H1 (cell line): ENCODE results near the gene BTBD7. TPM values are rescaled to one million over a fixed set of nuclear protein-coding genes. Genes with fewer than 3 reads are reported as not detected.

ENCODE experiments used
- CTCF ChIA-PET: fragments of 300-600 bp; sonication (Branson Sonifier 250); formaldehyde crosslinking; loops from one replicate; lab custom pipeline; 2021; ENCODE audit not compliant: partially characterized antibody; lab: Charles Lee
- POLR2A ChIA-PET: fragments of 300-600 bp; sonication (Branson Sonifier 250); formaldehyde crosslinking; loops from one replicate; lab custom pipeline; 2021; ENCODE audit warnings: inconsistent platforms; ENCODE audit not compliant: partially characterized antibody; lab: Charles Lee
- DNase-seq, 2 experiments: peaks; one replicate each; pipeline versions ENCODE4 v3.0.0 to v3.0.0-alpha.2; 2010 to 2022; ENCODE audit warnings: low spot score in 2 of 2, low read depth in 1 of 2, mixed read lengths in 1 of 2
- FAIRE-seq: peaks from 2 replicates; lab custom pipeline; 2011; peaks lifted over from hg19 to GRCh38; lab: Jason Lieb, UNC
- H2AFZ ChIP-seq: 2 replicates; pipeline ENCODE4 v1.8.1; 2012; ENCODE audit warnings: low read length, inconsistent platforms
- H2AK5ac ChIP-seq: 2 replicates; pipeline ENCODE4 v1.6.1; 2013; ENCODE audit warnings: low read depth, low read length
- H2BK120ac ChIP-seq: replicated peaks from 2 replicates; pipeline ENCODE3; 2013; ENCODE audit warnings: low read depth, low read length, inconsistent platforms
- H2BK12ac ChIP-seq: 2 replicates; pipeline ENCODE4 v1.6.1; 2013; ENCODE audit warnings: low read depth, low read length
- H2BK15ac ChIP-seq: 2 replicates; pipeline ENCODE4 v1.6.1; 2013; ENCODE audit warnings: low read length
- H2BK20ac ChIP-seq: 2 replicates; pipeline ENCODE4 v1.6.1; 2013; ENCODE audit warnings: low read length
- H2BK5ac ChIP-seq: 2 replicates; pipeline ENCODE4 v1.6.1; 2013; ENCODE audit warnings: low read depth, low read length
- H3K14ac ChIP-seq: 2 replicates; pipeline ENCODE4 v1.6.1; 2013; ENCODE audit warnings: inconsistent platforms; ENCODE audit not compliant: insufficient read length
- H3K18ac ChIP-seq: 2 replicates; pipeline ENCODE4 v1.6.1; 2013; ENCODE audit warnings: low read length; ENCODE audit errors: extremely low read depth
- H3K23ac ChIP-seq: 2 replicates; pipeline ENCODE4 v1.6.1; 2013; ENCODE audit warnings: inconsistent platforms; ENCODE audit not compliant: insufficient read length
- H3K23me2 ChIP-seq: 2 replicates; pipeline ENCODE4 v1.6.1; 2013; ENCODE audit warnings: low read depth, low read length
- H3K27ac ChIP-seq: 2 replicates; pipeline ENCODE4 v1.6.1; 2011; ENCODE audit warnings: low read depth, low read length, inconsistent platforms
- H3K27me3 ChIP-seq, 4 experiments: replicated peaks in 1 of 4; 1 replicate in 1 of 4; 2 replicates in 3 of 4; pipeline versions ENCODE4 v1.6.1 to v1.8.1; 2011 to 2013; ENCODE audit warnings: low read length in 3 of 4, mild to moderate bottlenecking in 3 of 4, inconsistent platforms in 2 of 4, mixed read lengths in 2 of 4, moderate library complexity in 1 of 4; ENCODE audit not compliant: control insufficient read depth in 3 of 4, insufficient read depth in 3 of 4; ENCODE audit errors: extremely low read depth in 1 of 4
- H3K36me3 ChIP-seq, 4 experiments: 2 replicates each; pipeline versions ENCODE4 v1.6.1 to v1.8.1; 2011 to 2013; ENCODE audit warnings: mild to moderate bottlenecking in 4 of 4, low read length in 3 of 4, moderate library complexity in 2 of 4, control low read depth in 1 of 4, inconsistent platforms in 1 of 4; ENCODE audit not compliant: insufficient read depth in 4 of 4, control insufficient read depth in 2 of 4
- H3K4ac ChIP-seq: replicated peaks from 2 replicates; pipeline ENCODE3; 2013; ENCODE audit warnings: low read length, low read depth, mixed read lengths, inconsistent platforms; ENCODE audit not compliant: insufficient read length
- H3K4me1 ChIP-seq, 4 experiments: replicated peaks in 1 of 4; 1 replicate in 1 of 4; 2 replicates in 3 of 4; pipeline versions ENCODE4 v1.6.1 to v1.8.1; 2011 to 2013; ENCODE audit warnings: low read length in 3 of 4, inconsistent platforms in 2 of 4, mixed read lengths in 1 of 4; ENCODE audit not compliant: insufficient read depth in 4 of 4, control insufficient read depth in 3 of 4
- H3K4me2 ChIP-seq, 2 experiments: 2 replicates each; pipeline versions ENCODE4 v1.6.1 to v1.8.1; 2011 to 2013; ENCODE audit warnings: low read depth in 2 of 2, low read length in 2 of 2, control low read depth in 1 of 2, inconsistent platforms in 1 of 2, mild to moderate bottlenecking in 1 of 2; ENCODE audit not compliant: insufficient read depth in 1 of 2
- H3K4me3 ChIP-seq, 4 experiments: fragments of 200-600, 300-600 bp in 1 of 4; sonication (generic), shearing (Covaris generic), sonication (Bioruptor Twin) in 1 of 4; 2 replicates each; pipeline versions ENCODE4 v1.5.1 to v1.8.1; 2011 to 2016; ENCODE audit warnings: low read length in 4 of 4, low read depth in 3 of 4, control low read depth in 2 of 4, inconsistent platforms in 2 of 4, mild to moderate bottlenecking in 2 of 4, mixed read lengths in 1 of 4, moderate library complexity in 1 of 4; ENCODE audit not compliant: insufficient read depth in 2 of 4; ENCODE audit errors: extremely low read depth in 1 of 4
- H3K56ac ChIP-seq: replicated peaks from 2 replicates; pipeline ENCODE3; 2013; ENCODE audit warnings: low read depth, mild to moderate bottlenecking, mixed read lengths, low read length, inconsistent platforms; ENCODE audit not compliant: insufficient read length
- H3K79me1 ChIP-seq: 2 replicates; pipeline ENCODE4 v1.6.1; 2013; ENCODE audit warnings: low read depth, low read length, control low read depth
- H3K79me2 ChIP-seq, 2 experiments: 2 replicates each; pipeline versions ENCODE4 v1.6.1 to v1.8.1; 2012 to 2013; ENCODE audit warnings: low read length in 2 of 2, mild to moderate bottlenecking in 2 of 2, inconsistent platforms in 1 of 2; ENCODE audit not compliant: insufficient read depth in 2 of 2, control insufficient read depth in 1 of 2
- H3K9ac ChIP-seq, 4 experiments: replicated peaks in 1 of 4; 1 replicate in 1 of 4; 2 replicates in 3 of 4; pipeline versions ENCODE4 v1.6.1 to v1.8.1; 2011 to 2013; ENCODE audit warnings: low read depth in 3 of 4, low read length in 3 of 4, control low read depth in 2 of 4, mild to moderate bottlenecking in 2 of 4, moderate library complexity in 2 of 4, inconsistent platforms in 1 of 4; ENCODE audit errors: extremely low read depth in 1 of 4
- H3K9me3 ChIP-seq, 2 experiments: 2 replicates each; pipeline versions ENCODE4 v1.6.1 to v1.8.1; 2012 to 2013; ENCODE audit warnings: mild to moderate bottlenecking in 2 of 2, moderate library complexity in 2 of 2, control low read depth in 1 of 2, inconsistent platforms in 1 of 2, low read depth in 1 of 2, low read length in 1 of 2, mixed read lengths in 1 of 2; ENCODE audit not compliant: insufficient read depth in 2 of 2
- H4K20me1 ChIP-seq, 2 experiments: replicated peaks in 1 of 2; 2 replicates each; pipeline versions ENCODE3 to v1.8.1; 2011 to 2013; ENCODE audit warnings: inconsistent platforms in 2 of 2, low read length in 2 of 2, mild to moderate bottlenecking in 1 of 2; ENCODE audit not compliant: insufficient read depth in 2 of 2, control insufficient read depth in 1 of 2
- H4K5ac ChIP-seq: 2 replicates; pipeline ENCODE4 v1.6.1; 2013; ENCODE audit warnings: low read length, low read depth, mixed read lengths, inconsistent platforms; ENCODE audit not compliant: insufficient read length
- H4K8ac ChIP-seq: 2 replicates; pipeline ENCODE4 v1.8.0; 2013; ENCODE audit warnings: mild to moderate bottlenecking, moderate library complexity, low read length, inconsistent platforms; ENCODE audit not compliant: insufficient read depth; ENCODE audit errors: extremely low read depth
- H4K91ac ChIP-seq: replicated peaks from 2 replicates; pipeline ENCODE3; 2013; ENCODE audit warnings: low read length, mixed read lengths, inconsistent platforms; ENCODE audit not compliant: insufficient read length
- CBX8 ChIP-seq: fragments of 300-800, 300-1000 bp; sonication (generic); IDR thresholded peaks from 2 replicates; pipeline ENCODE4 v1.7.1; 2016; ENCODE audit warnings: low read depth, low read length, borderline replicate concordance
- CTBP2 ChIP-seq: IDR thresholded peaks from 2 replicates; pipeline ENCODE4 v1.7.0; 2011; ENCODE audit warnings: borderline replicate concordance, mild to moderate bottlenecking, moderate library complexity, mixed read lengths, low read length; ENCODE audit not compliant: insufficient read depth, insufficient read length
- GTF2F1 ChIP-seq: IDR thresholded peaks from 2 replicates; pipeline ENCODE4 v1.6.1; 2012; ENCODE audit warnings: low read depth, low read length, improper control_type of control experiment, borderline replicate concordance
- KDM5A ChIP-seq: fragments of 200-600 bp; IDR thresholded peaks from 2 replicates; pipeline ENCODE4 v1.7.1; 2012; ENCODE audit warnings: mild to moderate bottlenecking, low read length, inconsistent platforms, mixed read lengths
- POLR2AphosphoS5 ChIP-seq: IDR thresholded peaks from 2 replicates; pipeline ENCODE4 v1.6.1; 2011; ENCODE audit warnings: low read depth, low read length
- RNF2 ChIP-seq: fragments of 200-900, 300-1000 bp; sonication (generic); IDR thresholded peaks from 2 replicates; pipeline ENCODE4 v1.7.1; 2016; ENCODE audit warnings: borderline replicate concordance, low read depth, mild to moderate bottlenecking, antibody characterized with exemption, low read length; ENCODE audit not compliant: poor library complexity, severe bottlenecking; ENCODE audit errors: missing control alignments
- SIN3A ChIP-seq, 2 experiments: IDR thresholded peaks in 1 of 2; conservative IDR thresholded peaks in 1 of 2; 2 replicates each; pipeline ENCODE4 v1.6.1; 2011 to 2012; ENCODE audit warnings: low read length in 2 of 2, improper control_type of control experiment in 1 of 2, low read depth in 1 of 2, mild to moderate bottlenecking in 1 of 2
- SIRT6 ChIP-seq: IDR thresholded peaks from one replicate; pipeline ENCODE4 v1.7.1; 2012; ENCODE audit warnings: low read length, inconsistent platforms
- SP4 ChIP-seq: IDR thresholded peaks from 2 replicates; pipeline ENCODE4 v1.6.1; 2012; ENCODE audit warnings: low read length, inconsistent platforms
- TAF7 ChIP-seq: optimal IDR thresholded peaks from 2 replicates; pipeline ENCODE3; 2011; ENCODE audit warnings: low read depth, mild to moderate bottlenecking, inconsistent platforms, low read length, moderate library complexity, borderline replicate concordance
- TBP ChIP-seq: IDR thresholded peaks from 2 replicates; pipeline ENCODE4 v1.6.1; 2011; ENCODE audit warnings: low read depth, low read length, improper control_type of control experiment
- TCF12 ChIP-seq: IDR thresholded peaks from 2 replicates; pipeline ENCODE4 v1.6.1; 2011; ENCODE audit warnings: low read depth, mild to moderate bottlenecking, low read length
- WGBS, 2 experiments: shearing (Covaris generic) in 1 of 2; methylation state at CpG; one replicate each; pipeline versions ENCODE4 v1.1.6 to v1.1.7; 2013 to 2015; ENCODE audit warnings: low lambda C conversion rate in 2 of 2, mixed read lengths in 2 of 2, inconsistent platforms in 1 of 2, low coverage in 1 of 2, missing lambda C conversion rate in 1 of 2; ENCODE audit not compliant: insufficient replicate concordance in 2 of 2, insufficient coverage in 1 of 2, insufficient read length in 1 of 2; ENCODE audit errors: extremely low coverage in 1 of 2, missing lambda C conversion rate in 1 of 2; 5-methylcytosine and 5-hydroxymethylcytosine counted together
- polyA plus RNA-seq, 7 experiments: library from polyadenylated mRNA; depleted of rRNA in 3 of 7; stranded (reverse) in 5 of 7; unstranded in 2 of 7; fragments of >200 nt in 5 of 7; fragments of 200-250 nt in 2 of 7; gene quantifications; 1 replicate in 5 of 7; 2 replicates in 1 of 7; 4 replicates in 1 of 7; pipeline versions ENCODE4 v1.2.1 to v1.2.3, GENCODE V29; 2011 to 2013; ENCODE audit warnings: missing spikeins in 2 of 7, mixed read lengths in 2 of 7
- total RNA-seq: library from RNA; stranded (reverse); fragmentation: NEBNext Ultra II Directional; extraction: Animal tissue kit (Norgen Biotek cat#: 25700); gene quantifications from 2 replicates; pipeline ENCODE4 v1.2.1, GENCODE V29; 2021

The BTBD7 gene
- total and polyA plus RNA-seq, 2 of the 8 experiments (the other 6 are each of a cell fraction or from before 2014, with no cell fraction given), result 12.1 to 46.1 TPM

DNA sequence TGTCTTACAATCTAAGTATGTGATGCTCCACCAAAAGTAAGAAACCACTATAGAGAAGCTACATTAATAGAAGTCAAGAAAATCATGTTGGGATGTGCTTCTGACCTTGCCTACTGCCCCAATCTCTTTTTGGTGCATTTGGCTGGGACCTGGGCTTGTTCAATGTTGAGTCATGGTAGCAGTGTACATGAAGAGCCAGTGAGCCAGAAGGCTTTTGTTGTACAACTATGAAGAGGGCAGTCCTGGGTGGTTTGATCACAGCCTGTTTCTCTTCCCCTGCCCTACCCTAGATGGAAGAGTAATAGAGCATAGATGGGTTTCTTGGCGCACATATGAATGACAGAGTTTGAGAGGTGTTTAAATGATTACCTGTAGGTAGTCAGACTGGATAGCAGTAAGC is 69.4 kb downstream of the BTBD7 start:
- no peak overlapping the region for H4K5ac ChIP-seq
- peaks cover 0 to 2% of the 10 kb centered on the region in 2 experiments; a peak in 1 of 4 replicates for H3K79me2 ChIP-seq
- H2BK12ac ChIP-seq, result no peak overlapping the region
- no peak overlapping the region for H4K91ac ChIP-seq
- H3K4me1 ChIP-seq, result no peaks in the 10 kb centered on the region
- no peak overlapping the region for H3K14ac ChIP-seq
- H3K23me2 ChIP-seq, result no peaks in the 10 kb centered on the region; the same call in 1 of the 2 replicates
- peaks cover 0 to 14% (median 3%) of the 10 kb centered on the region in 4 experiments; a peak in 5 of 8 replicates for H3K36me3 ChIP-seq
- no peak overlapping the region for H4K8ac ChIP-seq
- no peaks in the 10 kb centered on the region for H3K27me3 ChIP-seq
- no peak overlapping the region for H2AK5ac ChIP-seq
- H3K4ac ChIP-seq, result no peak overlapping the region
- DNase-seq (no peak), FAIRE-seq (no peak)
- peaks cover 2% of the 10 kb centered on the region; the same call in 1 of the 2 replicates for H3K79me1 ChIP-seq
- no peak for TF ChIP-seq GTF2F1
- no peak for TF ChIP-seq TCF12
- TF ChIP-seq CBX8, result no peak
- no peak for TF ChIP-seq TBP
- no peak for TF ChIP-seq SIRT6
- TF ChIP-seq POLR2AphosphoS5, result no peak
- TF ChIP-seq RNF2, result no peak
- TF ChIP-seq TAF7, result no peak
- TF ChIP-seq SP4, result no peak
- no peak for TF ChIP-seq SIN3A (conservative IDR thresholded peaks at IDR 0.05 in 1 of 2, IDR thresholded peaks at IDR 0.05 in 1 of 2; ENCODE audit: low read depth in 1 of 2, low read length in 2 of 2)
- TF ChIP-seq KDM5A, result no peak
- TF ChIP-seq CTBP2, result no peak
- H3K56ac ChIP-seq, result no peak overlapping the region
- no peak overlapping the region for H2BK15ac ChIP-seq
- no peak overlapping the region for H3K23ac ChIP-seq
- H3K4me2 ChIP-seq, result no peak overlapping the region
- ChIA-PET POLR2A (no interaction called here), CTCF (interaction anchor here (1.1 to 1.2 kb wide), 2 partner anchors 14 to 276 kb away, joined by 3 read pairs; no protein-coding TSS in a partner anchor)
- WGBS, 2 experiments, result 82% methylated on average over 1 of the region's 1 CpG; no CpG with 5 or more reads in 1 of the 2 experiments
- no peaks in the 10 kb centered on the region for H3K9me3 ChIP-seq
- H4K20me1 ChIP-seq, result no peaks in the 10 kb centered on the region
- no peak overlapping the region for H3K9ac ChIP-seq
- H3K4me3 ChIP-seq, result no peak overlapping the region
- H2BK5ac ChIP-seq, result no peak overlapping the region
- no peak overlapping the region for H3K18ac ChIP-seq
- no peak overlapping the region for H3K27ac ChIP-seq
- H2BK20ac ChIP-seq, result no peak overlapping the region
- no peak overlapping the region for H2BK120ac ChIP-seq
- no peak overlapping the region for H2AFZ ChIP-seq
